GM19467 (cell line): ENCODE data around the gene PDLIM5.
"Not testable (repeated sequence)": the region's sequence is repeated elsewhere in the genome, so short reads cannot be mapped to it uniquely, and the experiment has no call there.

Experiments used
- ATAC-seq: cut with Tn5 transposase; IDR thresholded peaks from one replicate; pipeline ENCODE4 v1.9.1; 2021; ENCODE audit warnings: mild to moderate bottlenecking, moderate library complexity; ENCODE audit not compliant: unreplicated experiment

Gene PDLIM5

DNA sequence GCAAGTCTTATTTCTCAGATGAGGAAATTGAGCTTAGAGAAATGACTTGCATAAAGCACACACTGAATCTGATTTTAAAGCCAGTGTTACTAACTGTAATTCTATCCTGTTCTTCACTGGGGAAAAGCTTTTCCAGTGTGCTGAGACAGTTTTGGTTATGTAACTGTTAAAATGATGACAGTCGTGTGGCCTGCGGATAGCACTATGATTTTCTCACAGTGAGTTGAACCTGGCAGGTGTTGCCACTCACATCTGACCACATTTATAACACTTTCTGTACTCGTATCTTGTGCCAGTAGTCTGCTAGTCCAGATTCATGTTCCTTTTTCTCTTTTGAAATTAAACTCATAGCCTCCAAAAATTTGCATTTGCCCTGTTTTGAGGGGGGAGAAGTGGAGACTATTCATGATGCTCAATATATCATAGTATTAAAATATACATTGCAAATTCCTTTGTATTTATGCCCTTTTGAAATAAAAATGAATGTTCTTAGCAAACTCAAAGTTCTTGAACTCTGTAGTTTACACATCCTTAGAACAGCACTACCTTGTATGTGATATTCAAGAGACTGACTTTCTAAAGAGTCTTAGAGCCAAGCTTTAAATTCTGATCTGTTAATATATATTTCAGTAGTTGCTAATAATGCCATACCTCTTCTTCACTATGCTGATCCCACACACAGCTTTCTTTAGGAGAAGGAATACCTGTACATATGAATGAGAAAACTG, 132.3 kb downstream of the PDLIM5 start:
- no peak for ATAC-seq

DNA sequence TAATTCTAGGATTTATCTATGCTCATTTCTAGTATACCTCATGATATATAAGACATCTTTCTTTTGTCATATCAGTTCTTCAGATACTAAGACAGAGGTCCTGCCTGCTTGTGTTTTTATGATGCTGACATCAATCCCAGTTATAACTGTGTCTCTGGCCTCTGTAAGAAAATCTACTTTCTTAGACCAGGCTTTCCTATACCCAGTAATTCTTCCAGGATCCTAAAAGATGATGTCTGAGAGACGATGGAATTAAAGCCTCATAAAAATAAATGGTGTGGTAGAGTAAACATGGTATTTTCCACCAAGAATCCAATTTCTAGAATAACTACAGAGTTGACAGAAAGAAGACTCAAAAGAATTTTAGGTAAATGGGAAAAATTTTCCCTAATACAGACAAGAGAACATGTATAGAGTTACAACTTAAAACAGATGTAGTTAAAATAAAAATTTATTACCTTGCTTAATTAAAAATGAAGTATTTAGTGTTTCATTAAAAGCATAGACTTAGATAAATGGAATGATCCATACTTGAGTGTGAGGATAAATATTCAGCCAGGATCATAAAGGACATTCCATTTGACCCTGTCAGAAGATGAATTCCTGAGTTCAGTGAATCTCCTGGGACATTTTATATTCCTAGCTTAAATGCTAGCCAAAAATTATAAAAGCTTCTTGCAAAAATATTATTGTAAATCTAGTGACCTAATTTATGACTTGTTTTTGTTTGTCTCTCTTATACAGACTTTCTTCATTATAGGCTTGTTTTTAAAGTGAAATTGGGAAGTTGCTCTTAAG, 137.4 kb downstream of the PDLIM5 start:
- ATAC-seq: no peak

DNA sequence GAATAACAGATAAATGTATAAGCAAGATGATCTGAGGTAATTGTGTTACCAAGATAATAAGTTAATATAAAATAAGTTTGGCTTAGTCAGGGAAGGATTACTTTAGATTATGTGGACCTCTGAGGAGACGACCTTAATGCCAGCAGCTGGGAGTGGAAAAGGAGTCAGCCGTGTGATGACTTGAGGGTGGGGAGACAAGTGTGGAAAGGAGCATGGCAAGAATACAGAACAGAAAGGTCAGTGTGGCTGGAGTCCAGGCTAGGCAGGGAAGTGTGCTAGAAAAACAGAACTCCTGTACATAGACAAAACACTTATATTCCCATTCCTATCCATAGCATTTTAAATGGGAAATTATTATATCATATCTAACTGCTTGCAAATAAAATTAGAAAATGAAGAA, 138.8 kb downstream of the PDLIM5 start:
- no peak for ATAC-seq

DNA sequence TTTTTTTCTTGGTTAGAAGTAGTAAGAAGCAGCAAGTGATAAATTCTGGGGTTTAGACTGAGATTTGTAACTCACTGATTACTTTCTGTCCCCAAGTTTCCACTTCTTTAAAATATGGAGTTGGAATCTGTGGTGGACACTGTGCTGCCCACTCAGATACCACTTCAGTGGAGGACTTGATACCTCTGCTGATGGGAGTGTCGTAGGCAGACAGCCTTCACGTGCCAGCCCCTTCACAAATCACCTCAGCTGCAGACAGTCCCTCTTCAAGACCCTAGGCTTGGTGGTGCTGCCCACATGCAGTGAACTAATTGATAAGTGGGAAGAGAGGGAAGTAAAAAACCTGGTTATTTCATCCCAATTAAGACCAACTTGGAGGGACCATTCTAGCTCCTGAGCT, 139.5 kb downstream of the PDLIM5 start:
- no peak for ATAC-seq

DNA sequence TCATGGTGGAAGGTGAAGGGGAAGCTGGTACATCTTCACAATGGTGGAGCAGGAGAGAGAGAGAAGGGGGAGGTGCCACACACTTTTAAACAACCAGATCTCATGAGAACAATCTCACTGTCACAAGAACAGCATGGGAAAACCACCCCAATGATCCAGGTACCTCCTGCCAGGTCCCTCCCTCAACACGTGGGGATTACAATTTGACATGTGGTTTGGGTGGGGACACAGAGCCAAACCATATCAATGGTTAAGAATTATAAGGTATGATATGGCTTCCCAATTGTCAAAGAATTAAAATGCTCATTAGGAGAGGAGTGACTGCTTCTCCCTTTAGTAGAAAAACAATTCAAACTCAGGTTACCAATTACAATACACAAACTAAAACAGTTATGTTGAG, 143.3 kb downstream of the PDLIM5 start:
- no peak for ATAC-seq

DNA sequence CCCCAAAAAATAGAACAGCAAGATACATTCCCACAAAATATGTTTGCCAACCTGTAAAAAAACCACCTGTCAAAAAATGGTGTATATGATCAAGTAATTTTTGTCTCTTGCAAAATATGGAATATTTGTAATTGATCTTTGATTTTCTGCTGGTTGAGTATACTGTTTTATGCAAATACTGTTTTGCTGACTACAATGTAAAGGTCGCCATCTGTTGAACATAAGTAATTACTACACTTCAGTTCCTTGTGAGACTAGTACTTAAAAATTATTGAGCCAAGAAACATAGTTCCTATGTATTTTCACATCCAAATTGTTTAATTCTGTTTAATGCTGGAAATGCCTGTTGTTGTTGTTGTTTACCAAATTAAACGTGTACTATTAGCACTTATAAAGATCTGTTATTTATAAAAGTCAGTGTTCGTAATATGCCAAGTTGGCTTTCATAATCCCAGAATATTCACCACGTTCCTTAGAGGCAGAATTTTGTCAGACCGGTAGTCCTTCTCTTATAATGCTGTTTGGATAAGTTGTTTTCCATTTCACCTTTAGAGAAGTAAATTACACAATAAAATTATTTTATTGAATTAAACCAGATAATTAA, 144.2 kb downstream of the PDLIM5 start:
- peak; percentile 71 for ATAC-seq

DNA sequence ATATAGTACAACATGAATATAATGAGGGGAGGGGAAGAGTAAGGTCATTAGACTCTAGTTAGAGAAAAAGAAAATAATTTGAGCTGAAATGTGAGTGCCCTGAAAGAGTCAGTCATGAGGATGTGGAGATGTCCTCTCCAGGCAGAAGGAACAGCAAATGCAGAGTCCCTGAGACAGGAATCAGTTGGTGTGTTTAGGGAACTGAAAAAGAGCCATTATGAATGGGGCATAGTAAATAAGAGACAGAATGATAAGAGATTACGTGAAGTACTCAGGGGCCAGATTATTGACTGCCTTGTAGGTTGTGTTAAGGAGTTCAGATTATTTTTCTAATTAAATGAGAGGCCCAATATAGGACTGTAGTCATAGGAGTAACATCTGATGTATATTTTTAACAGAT, 147.0 kb downstream of the PDLIM5 start:
- ATAC-seq: no peak

DNA sequence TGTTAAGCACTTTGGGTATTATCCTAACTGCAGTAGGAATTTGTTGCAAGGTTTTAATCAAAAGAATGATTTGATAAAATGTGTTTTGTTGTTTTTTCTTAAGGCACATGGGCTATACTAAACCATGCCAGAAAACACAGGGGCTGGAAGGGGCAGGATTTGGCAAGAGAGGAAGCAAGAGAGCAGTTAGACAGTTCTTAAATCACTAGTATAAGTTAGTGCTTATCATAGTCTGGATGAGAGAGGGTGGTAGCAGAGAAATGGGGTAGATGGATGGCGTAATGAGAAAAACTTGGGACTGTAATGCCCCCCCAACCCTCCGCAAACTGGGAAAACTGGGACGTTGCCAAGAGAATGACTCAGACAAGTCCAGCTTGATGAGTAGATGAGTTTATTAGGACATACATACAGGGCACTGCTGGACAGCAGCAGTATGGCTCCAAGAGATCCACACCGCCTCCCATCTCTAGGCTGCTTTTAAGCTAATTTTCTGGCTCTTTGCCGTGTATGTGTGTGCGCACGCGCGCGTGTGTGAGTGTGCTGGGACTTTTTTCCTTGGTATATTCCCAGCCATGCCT, 151.5 kb downstream of the PDLIM5 start:
- no peak for ATAC-seq

DNA sequence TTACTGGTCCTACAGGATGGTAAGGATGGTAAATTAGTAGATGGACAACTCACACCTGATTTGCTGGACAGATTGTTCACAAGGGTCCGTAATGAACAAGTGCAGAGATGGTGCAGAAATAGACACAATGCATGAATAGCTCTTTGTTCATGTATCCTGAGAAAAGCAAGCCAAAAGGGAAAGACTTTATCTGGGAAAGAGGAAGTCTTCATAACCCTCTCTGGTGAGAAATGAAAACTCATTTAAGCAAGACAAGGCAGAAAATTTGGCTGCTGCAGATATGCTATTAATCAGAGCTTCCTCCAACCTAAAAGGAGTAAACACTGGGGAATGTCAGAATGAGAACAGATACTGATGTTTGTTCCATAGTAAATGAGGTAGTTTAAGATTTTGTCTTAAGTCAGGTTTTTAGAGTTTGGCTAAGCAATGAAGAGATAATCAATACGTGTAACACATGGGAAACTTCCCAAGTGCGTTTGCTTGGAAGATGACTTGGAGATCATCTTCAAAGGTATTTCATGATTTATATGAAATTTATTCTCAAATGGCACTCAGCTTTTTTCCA, 153.6 kb downstream of the PDLIM5 start:
- ATAC-seq: no peak

DNA sequence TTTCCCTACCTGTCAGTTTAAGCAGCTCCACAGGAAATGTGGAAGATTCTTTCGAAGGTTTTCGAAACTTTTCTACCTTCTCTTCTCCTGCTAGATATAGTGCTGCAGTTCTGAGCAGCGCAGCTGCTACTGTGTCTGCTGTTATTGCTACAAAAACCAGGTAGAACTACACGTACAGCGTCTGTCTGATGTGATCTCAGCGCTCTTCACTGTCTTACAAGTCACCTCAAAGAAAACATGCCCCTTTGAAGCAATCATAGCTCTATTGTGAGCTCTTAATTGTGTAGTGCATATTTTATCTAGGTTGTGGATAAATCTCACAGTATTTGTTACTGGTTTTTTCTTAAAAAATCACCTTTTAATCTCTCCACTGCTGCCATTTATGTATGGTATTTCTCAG, 158.4 kb downstream of the PDLIM5 start:
- ATAC-seq: no peak

DNA sequence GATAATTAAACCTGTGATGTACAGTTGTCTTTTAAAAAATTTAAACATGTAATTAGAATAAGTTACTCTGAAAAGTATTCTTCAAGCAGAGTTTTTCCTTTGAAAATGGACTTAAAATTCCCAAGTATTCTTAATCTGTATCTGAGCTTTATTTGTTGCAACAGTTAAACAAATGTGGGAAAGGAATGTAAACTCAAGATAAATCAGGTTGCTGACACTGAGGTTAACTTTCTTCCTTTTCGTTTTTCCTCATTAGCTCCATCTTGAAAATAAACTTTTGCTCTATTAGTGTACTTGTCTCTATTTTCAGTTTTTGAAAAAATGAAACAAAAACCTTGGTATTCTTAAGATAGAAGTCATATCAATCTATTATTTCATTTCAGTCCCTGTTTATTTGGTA, 161.5 kb downstream of the PDLIM5 start:
- ATAC-seq: no peak

DNA sequence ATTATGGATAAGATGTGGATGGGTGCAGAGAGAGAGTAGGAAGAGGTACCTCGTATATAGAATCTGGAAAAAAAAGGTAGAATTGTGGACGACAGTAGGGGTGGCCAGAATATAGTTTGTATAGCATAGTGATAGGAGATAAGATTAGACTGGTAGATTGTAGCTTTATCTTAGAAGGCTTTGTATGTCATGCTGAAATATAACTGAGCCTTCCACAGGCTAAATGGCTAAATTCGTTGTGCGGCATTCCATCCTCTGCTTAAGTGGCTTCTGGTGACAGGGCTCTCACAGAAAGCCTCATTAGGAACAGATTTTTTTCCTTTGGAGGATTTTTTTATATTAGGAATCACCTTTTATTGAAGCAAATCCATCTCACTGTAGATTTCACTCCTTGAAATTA, 163.7 kb downstream of the PDLIM5 start:
- ATAC-seq: no peak

DNA sequence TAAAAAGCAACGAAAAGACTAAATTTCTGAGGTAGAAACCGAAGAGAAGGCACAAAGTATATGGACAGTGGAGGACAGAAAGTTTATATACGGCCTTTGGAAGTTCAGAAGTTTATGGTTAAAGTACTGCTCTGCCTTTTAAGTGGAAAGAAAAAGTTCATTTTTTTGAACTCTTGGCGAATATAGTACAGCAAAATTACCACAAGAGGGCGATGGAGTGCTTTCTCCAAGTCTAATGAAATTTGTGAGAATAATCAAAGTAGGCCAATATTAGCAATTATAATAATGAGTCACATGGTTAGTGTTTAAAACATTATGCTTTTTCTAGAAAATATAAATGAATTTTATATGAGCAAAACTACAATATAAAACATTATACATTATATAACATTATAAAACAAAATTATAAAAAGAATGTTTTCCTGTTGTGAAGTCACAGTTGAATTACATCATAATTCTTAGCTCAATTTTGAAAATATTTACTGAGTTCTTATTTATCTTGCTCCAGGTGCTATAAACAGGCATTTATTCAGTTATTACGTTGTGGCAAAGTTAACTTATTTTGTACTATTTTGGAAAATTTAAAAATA, 169.8 kb downstream of the PDLIM5 start:
- no peak for ATAC-seq

DNA sequence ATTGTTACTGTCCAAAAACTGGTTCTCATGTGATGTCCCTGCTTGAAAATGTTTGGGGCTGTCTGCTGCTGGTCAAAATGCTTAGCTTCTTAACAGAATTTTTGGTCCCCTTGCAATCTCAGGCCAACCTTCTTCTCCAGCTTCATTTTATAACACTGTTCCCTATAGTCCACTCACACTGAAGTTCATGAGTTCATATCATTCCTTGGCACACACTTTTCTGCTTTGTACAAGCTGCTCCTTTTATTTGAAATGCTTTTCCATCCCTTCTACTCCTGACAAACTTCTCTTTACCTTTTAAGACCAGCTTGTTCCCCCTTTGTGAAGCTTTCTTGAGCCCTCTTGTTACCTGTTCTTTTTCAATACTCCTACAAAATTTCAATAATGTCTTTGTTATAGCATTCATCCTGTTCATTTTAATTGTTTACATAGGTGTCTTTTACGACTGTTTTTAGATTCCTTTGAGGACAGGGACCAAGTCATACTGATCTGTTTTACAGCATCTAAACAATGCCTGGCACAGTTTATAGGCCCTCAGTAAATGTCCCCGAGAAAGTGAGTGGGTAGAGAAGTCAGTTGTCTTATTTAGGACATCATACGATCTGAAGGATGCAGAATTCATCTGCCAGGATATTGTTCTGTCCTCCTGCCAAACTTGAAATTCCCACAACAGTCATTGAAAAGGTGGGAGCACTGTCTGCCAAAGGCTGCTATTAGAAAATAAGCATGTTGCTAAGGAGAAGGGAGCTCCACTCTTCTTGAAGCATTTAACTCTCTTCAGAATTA, 171.6 kb downstream of the PDLIM5 start:
- no peak for ATAC-seq

DNA sequence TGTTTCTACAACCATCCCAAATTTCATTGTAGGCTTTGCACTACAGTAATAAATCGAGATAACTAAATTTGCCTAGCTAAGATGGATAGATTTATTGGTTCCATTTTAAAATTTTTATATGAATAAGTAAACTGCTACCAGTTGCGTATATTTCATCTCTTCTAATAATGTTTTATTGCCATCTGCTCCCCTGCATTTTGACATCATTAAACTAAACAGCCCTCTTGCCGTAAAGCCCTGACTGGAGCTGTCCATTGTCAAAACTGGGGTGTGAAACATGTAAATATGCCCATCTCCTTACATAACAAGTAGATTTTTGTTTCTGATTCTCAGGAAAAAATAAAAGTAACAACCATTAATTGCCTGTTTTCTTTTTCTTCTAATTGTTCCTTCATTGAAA, 175.2 kb downstream of the PDLIM5 start:
- ATAC-seq: no peak

DNA sequence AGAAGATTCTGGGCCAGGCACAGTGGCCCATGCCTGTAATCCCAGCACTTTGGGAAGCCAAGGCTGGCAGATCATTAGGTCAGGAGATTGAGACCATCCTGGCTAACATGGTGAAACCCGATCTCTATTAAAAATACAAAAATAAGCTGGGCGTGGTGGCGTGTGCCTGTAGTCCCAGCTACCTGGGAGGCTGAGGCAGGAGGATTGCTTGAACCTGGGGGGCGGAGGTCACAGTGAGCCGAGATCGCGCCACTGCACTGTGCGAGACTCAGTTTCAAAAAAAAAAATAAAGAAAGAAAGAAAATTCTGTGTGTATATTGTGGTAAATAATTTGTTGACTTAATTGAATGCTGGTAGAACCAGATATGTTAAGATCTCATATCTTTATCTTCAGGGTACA, 177.3 kb downstream of the PDLIM5 start:
- ATAC-seq: not testable (repeated sequence)

DNA sequence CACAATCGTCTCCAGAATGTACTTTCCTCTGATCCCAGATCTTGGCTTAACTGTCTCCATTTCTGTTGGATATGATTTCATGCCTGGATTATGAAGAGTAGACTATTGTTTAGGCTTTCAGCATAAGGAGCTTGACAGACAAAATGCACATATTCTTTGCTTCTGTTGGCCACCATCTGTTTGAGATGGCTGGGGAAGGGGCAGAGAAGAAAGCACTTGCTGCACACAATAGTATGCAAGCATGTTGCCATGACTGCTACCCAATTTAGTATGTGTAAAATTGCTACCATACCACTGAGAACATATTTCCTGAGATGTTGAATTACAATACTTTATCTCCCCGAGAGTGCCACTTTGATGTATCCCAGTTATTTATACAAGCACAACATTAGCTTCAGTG, 178.1 kb downstream of the PDLIM5 start:
- ATAC-seq: no peak

DNA sequence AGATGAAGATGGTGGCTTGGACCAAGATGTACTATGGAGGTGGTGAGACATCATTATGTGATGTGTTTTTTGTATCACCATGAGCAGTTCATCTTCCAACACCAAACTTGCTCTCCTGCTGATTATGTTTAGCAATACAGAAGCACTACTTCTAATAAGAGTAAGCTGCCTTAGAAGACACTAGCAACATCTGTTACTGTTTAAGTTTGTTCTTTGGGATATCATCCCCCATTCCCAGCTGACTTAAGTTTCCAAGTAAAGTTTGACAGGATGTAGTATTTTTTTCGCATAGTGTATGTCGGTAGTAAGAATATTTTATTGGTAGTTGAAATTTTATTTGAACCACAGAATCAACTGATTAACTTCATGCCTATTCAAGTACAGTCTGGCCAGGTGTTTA, 182.5 kb downstream of the PDLIM5 start:
- no peak for ATAC-seq

DNA sequence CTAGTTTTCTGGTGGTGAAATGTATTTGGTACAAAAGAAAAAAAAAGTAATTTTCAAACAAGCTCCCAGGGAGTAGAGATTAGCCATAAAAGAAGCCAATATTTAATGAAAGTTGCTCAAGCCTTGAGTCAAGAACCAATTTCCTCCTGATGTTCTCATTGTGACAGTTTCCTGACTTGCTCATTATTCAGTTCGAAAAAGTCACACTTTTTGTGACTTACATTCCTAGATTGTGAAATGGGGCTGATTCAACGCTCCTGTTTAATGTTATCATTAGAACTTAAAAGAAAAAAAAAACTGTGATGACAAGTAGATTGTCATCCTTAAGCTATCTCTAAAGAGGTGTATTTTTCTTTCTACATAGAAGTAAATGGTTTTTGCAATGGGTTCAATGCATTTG, 183.4 kb downstream of the PDLIM5 start:
- ATAC-seq: no peak

DNA sequence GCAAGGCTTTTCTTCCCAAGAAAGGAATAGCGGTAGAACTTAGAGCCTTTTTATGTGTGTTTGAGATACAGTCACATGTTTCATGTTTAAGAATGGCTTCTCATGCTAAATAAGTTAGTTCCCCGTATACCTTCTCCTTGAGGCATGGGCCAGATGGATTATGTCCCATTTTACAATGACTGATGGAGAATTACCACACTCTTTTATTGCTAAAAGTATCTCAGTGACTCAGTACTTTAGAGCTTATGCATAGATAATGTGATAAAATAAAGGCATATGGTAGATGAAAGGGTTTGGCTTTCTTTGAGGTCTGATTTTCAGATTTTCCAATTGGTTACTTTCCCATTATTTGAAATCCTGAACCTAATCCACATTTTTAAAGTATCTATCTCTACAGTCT, 184.3 kb downstream of the PDLIM5 start:
- no peak for ATAC-seq
